K562 (cell line): ENCODE results near the gene KLK14. TPM values are rescaled to one million over a fixed set of nuclear protein-coding genes. Genes with fewer than 3 reads are reported as not detected.

Experiments
- MGA ChIP-seq: fragments of 450-650 bp; IDR thresholded peaks from 2 replicates; pipeline ENCODE4 v1.6.1; 2016; ENCODE audit warnings: mild to moderate bottlenecking, moderate library complexity
- XRCC3 ChIP-seq: fragments of 450-650 bp; IDR thresholded peaks from 2 replicates; pipeline ENCODE4 v1.6.1; 2017; ENCODE audit warnings: mild to moderate bottlenecking, moderate library complexity
- polyA plus RNA-seq, 8 experiments: library from polyadenylated mRNA; depleted of rRNA in 4 of 8; stranded (reverse) in 5 of 8; unstranded in 3 of 8; fragments of >200 nt; fragmentation: Nextera tagmentation in 2 of 8; fragmentation: Illumina TruSeq in 1 of 8; extraction: Ambion mirVana in 2 of 8; extraction: Trizol in 1 of 8; gene quantifications; 2 replicates each; pipeline versions ENCODE4 v1.2.1 to v1.2.3, GENCODE V29; 2011 to 2014; ENCODE audit warnings: inconsistent platforms in 1 of 8, missing spikeins in 1 of 8
- total RNA-seq, 7 experiments: library from RNA; depleted of rRNA in 6 of 7; stranded (reverse); fragments of >200 nt in 6 of 7; fragmentation: Illumina TruSeq in 2 of 7; extraction: Trizol in 2 of 7; gene quantifications; 2 replicates each; pipeline versions ENCODE4 v1.2.1 to v1.2.3, GENCODE V29; 2011 to 2021; ENCODE audit warnings: low replicate concordance in 1 of 7

KLK14 gene
- total and polyA plus RNA-seq, 9 of the 15 experiments (the other 6 are each of a cell fraction or from before 2014, with no cell fraction given), result not detected

DNA sequence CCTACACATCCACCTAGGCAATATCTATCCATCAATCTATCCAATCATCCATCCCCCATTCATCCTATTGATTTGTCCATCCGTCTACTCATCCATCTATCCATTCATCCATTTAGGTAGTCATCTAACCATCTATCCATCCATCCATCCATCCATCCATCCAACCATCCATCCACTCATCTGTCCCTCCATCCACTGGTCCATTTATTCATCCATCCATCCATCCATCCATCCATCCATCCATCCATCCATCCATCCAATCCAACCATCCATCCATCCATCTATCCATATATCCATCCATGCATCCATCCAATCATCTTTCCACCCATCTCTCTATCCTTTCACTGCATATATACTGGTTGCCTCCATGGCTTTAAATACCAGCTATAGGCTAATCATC lies 21.7 kb downstream of the KLK14 start (continued):
- TF ChIP-seq MGA, result no peak
- TF ChIP-seq XRCC3, result no peak
